GM23338 (cell line): ENCODE results near the gene NGLY1. TPM values are rescaled to one million over a fixed set of nuclear protein-coding genes. Genes with fewer than 3 reads are reported as not detected.

Experiments
- ATAC-seq: fragments of 200-7000 bp; cut with Tn5 transposase; 3 replicates; pipeline ENCODE4 v1.9.1; 2020
- DNase-seq: peaks from one replicate; pipeline ENCODE4 v3.0.0-alpha.2; 2015; ENCODE audit warnings: low spot score
- H2AFZ ChIP-seq: fragments of 200-600 bp; sonication (generic); 2 replicates; pipeline ENCODE4 v1.8.0; 2016; ENCODE audit warnings: antibody characterized with exemption, mild to moderate bottlenecking, moderate library complexity
- H3F3A ChIP-seq: fragments of 200-600 bp; sonication (generic); replicated peaks from 2 replicates; pipeline ENCODE4 v1.8.0; 2017; ENCODE audit warnings: antibody characterized with exemption, mixed run types, low read depth
- H3K27ac ChIP-seq: fragments of 200-600 bp; sonication (generic); 2 replicates; pipeline ENCODE4 v1.6.1; 2016; ENCODE audit warnings: low read depth
- H3K27me3 ChIP-seq: fragments of 200-600 bp; sonication (generic); 2 replicates; pipeline ENCODE4 v1.8.0; 2016; ENCODE audit warnings: mild to moderate bottlenecking, mixed run types, moderate library complexity; ENCODE audit not compliant: insufficient read depth
- H3K36me3 ChIP-seq: fragments of 200-600 bp; sonication (generic); 2 replicates; pipeline ENCODE4 v1.8.0; 2016; ENCODE audit warnings: mild to moderate bottlenecking; ENCODE audit not compliant: insufficient read depth
- H3K4me1 ChIP-seq: fragments of 200-600 bp; sonication (generic); 2 replicates; pipeline ENCODE4 v1.8.0; 2016; ENCODE audit warnings: mild to moderate bottlenecking, moderate library complexity; ENCODE audit not compliant: insufficient read depth
- H3K4me2 ChIP-seq: fragments of 200-600 bp; sonication (generic); 2 replicates; pipeline ENCODE4 v1.7.1; 2017; ENCODE audit warnings: mixed run types
- H3K4me3 ChIP-seq: fragments of 200-600 bp; sonication (generic); 2 replicates; pipeline ENCODE4 v1.6.1; 2016; ENCODE audit warnings: mixed run types
- H3K79me2 ChIP-seq: fragments of 200-600 bp; sonication (generic); replicated peaks from 2 replicates; pipeline ENCODE4 v1.8.0; 2017; ENCODE audit warnings: mild to moderate bottlenecking; ENCODE audit not compliant: insufficient read depth
- H3K9me2 ChIP-seq: fragments of 200-600 bp; sonication (generic); 2 replicates; pipeline ENCODE4 v1.8.0; 2017; ENCODE audit not compliant: insufficient read depth
- H4K20me1 ChIP-seq: fragments of 200-600 bp; sonication (generic); replicated peaks from 2 replicates; pipeline ENCODE4 v1.8.0; 2017; ENCODE audit warnings: mild to moderate bottlenecking; ENCODE audit not compliant: insufficient read depth
- H3K27ac Mint-ChIP-seq: 2 replicates; pipeline ENCODE4 v1.8.0; 2020; ENCODE audit warnings: inconsistent platforms, mild to moderate bottlenecking, moderate library complexity, mixed read lengths
- H3K27me3 Mint-ChIP-seq: 3 replicates; pipeline ENCODE4 v1.8.0; 2022; ENCODE audit warnings: low read depth, mild to moderate bottlenecking, moderate library complexity, mixed read lengths, inconsistent platforms; ENCODE audit not compliant: insufficient read depth, poor library complexity
- H3K36me3 Mint-ChIP-seq: 3 replicates; pipeline ENCODE4 v1.8.0; 2021; ENCODE audit warnings: low read depth, mild to moderate bottlenecking, inconsistent platforms, moderate library complexity, mixed read lengths
- H3K4me1 Mint-ChIP-seq: 3 replicates; pipeline ENCODE4 v1.8.0; 2020; ENCODE audit warnings: mild to moderate bottlenecking, inconsistent platforms, mixed read lengths
- H3K4me3 Mint-ChIP-seq: 3 replicates; pipeline ENCODE4 v1.8.0; 2021; ENCODE audit warnings: moderate library complexity, mild to moderate bottlenecking, inconsistent platforms, mixed read lengths
- H3K9me3 Mint-ChIP-seq: 3 replicates; pipeline ENCODE4 v1.8.0; 2020; ENCODE audit warnings: moderate library complexity, mild to moderate bottlenecking, inconsistent platforms, mixed read lengths
- NANOG ChIP-seq: IDR thresholded peaks from 2 replicates; pipeline ENCODE4 v1.6.1; 2016; ENCODE audit warnings: antibody characterized with exemption, borderline replicate concordance
- ZNF331 ChIP-seq: fragments of 250-450 bp; sonication (Bioruptor Pico); IDR thresholded peaks from 2 replicates; pipeline ENCODE4 v1.5.0; 2020; ENCODE audit warnings: low read depth, mild to moderate bottlenecking, moderate library complexity
- polyA plus RNA-seq: library from polyadenylated mRNA; unstranded; fragments of >200 nt; fragmentation: Nextera tagmentation; extraction: Ambion mirVana; gene quantifications from 2 replicates; pipeline ENCODE4 v1.2.1, GENCODE V29; 2016
- total RNA-seq: library from RNA; depleted of rRNA; stranded (reverse); fragments of >200 nt; shearing (Covaris generic); gene quantifications from 2 replicates; pipeline ENCODE4 v1.2.3, GENCODE V29; 2014
- TF ChIP-seq, protein P1 (sequence below), 2 experiments: fragments of 200-600 bp in 1 of 2; sonication (generic) in 1 of 2; conservative IDR thresholded peaks; 2 replicates each; pipeline versions ENCODE4 v1.5.1 to v1.6.1; 2016 to 2017; ENCODE audit warnings: antibody characterized with exemption in 2 of 2, low read depth in 2 of 2, mild to moderate bottlenecking in 2 of 2, moderate library complexity in 1 of 2
- TF ChIP-seq, protein P2 (sequence below): fragments of 250-450 bp; sonication (Bioruptor Pico); IDR thresholded peaks from 2 replicates; pipeline ENCODE4 v1.5.0; 2020; ENCODE audit warnings: mild to moderate bottlenecking, moderate library complexity
- TF ChIP-seq, protein P3 (sequence below): IDR thresholded peaks from 2 replicates; pipeline ENCODE4 v1.6.1; 2016; ENCODE audit warnings: antibody characterized with exemption

NGLY1 gene
- total and polyA plus RNA-seq, 2 experiments from 2014 or later: 20.4 to 43.5 TPM

DNA sequence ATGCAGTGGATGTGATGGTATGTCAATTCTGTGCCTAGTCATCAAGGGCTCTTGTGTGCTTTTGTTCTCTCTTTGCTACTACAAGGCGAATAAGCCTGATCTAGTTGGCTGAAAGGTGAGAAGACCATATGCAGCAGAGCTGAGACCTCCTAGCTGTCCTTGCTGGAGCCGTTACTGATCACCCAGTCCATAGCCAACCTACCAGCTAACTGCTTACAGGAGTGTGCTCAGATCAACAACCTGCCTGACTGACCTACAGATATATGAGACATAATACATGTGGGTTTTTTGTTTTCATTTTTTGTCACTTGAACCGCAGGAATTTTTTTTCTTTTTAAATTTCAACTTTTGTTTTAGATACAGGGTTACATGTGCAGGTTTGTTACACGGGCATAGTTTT lies 29.4 kb upstream of the NGLY1 start:
- Histone ChIP-seq H4K20me1 (no peaks in the 10 kb centered on the region), H3K9me2 (peaks cover 3% of the 10 kb centered on the region; the same call in 1 of the 2 replicates), H3F3A (no peaks in the 10 kb centered on the region), H2AFZ (peak overlapping the region; percentile 67; the same call in 1 of the 2 replicates), H3K4me1 (peaks cover 4% of the 10 kb centered on the region; the same call in 1 of the 2 replicates), H3K27ac (no peak overlapping the region), H3K79me2 (no peaks in the 10 kb centered on the region), H3K36me3 (no peaks in the 10 kb centered on the region), H3K4me2 (no peak overlapping the region), H3K4me3 (no peak overlapping the region), H3K27me3 (no peaks in the 10 kb centered on the region)
- Mint-ChIP-seq H3K27me3 (no peaks in the 10 kb centered on the region), H3K4me1 (peaks cover 9% of the 10 kb centered on the region; the same call in 1 of the 3 replicates), H3K27ac (no peak overlapping the region), H3K36me3 (no peaks in the 10 kb centered on the region), H3K4me3 (no peak overlapping the region), H3K9me3 (peaks cover 9% of the 10 kb centered on the region; the same call in 1 of the 3 replicates)
- no peak; the same call in 2 of the 3 replicates for ATAC-seq
- TF ChIP-seq, protein P1, sequence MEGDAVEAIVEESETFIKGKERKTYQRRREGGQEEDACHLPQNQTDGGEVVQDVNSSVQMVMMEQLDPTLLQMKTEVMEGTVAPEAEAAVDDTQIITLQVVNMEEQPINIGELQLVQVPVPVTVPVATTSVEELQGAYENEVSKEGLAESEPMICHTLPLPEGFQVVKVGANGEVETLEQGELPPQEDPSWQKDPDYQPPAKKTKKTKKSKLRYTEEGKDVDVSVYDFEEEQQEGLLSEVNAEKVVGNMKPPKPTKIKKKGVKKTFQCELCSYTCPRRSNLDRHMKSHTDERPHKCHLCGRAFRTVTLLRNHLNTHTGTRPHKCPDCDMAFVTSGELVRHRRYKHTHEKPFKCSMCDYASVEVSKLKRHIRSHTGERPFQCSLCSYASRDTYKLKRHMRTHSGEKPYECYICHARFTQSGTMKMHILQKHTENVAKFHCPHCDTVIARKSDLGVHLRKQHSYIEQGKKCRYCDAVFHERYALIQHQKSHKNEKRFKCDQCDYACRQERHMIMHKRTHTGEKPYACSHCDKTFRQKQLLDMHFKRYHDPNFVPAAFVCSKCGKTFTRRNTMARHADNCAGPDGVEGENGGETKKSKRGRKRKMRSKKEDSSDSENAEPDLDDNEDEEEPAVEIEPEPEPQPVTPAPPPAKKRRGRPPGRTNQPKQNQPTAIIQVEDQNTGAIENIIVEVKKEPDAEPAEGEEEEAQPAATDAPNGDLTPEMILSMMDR (conservative IDR thresholded peaks at IDR 0.05; ENCODE audit: low read depth in 2 of 2): no peak
- no peak for DNase-seq

DNA sequence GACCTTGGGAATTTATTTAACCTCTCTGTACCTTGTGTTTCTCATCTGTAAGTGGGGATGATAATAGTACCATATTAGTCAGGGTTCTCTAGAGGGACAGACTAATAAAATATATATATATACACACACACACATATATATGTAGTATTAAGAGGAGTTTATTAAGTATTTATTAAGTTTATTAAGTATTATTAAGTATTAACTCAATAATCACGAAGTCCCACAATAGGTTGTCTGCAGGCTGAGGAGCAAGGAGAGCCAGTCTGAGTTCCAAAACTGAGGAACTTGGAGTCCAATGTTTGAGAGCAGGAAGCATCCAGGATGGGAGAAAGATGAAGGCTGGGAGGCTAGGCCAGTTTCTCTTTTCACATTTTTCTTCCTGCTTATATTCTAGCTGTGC lies 21.4 kb upstream of the NGLY1 start:
- Mint-ChIP-seq H3K4me3 (no peak overlapping the region), H3K27ac (no peak overlapping the region), H3K36me3 (no peaks in the 10 kb centered on the region), H3K27me3 (no peaks in the 10 kb centered on the region), H3K9me3 (no peaks in the 10 kb centered on the region), H3K4me1 (no peaks in the 10 kb centered on the region)
- Histone ChIP-seq H3K27me3 (no peaks in the 10 kb centered on the region), H3K4me1 (no peaks in the 10 kb centered on the region), H3K79me2 (no peaks in the 10 kb centered on the region), H3K4me3 (no peak overlapping the region), H4K20me1 (no peaks in the 10 kb centered on the region), H2AFZ (no peak overlapping the region), H3K9me2 (peaks cover 6% of the 10 kb centered on the region; the same call in 1 of the 2 replicates), H3K27ac (no peak overlapping the region), H3K4me2 (no peak overlapping the region), H3K36me3 (no peaks in the 10 kb centered on the region), H3F3A (no peaks in the 10 kb centered on the region)
- no peak for ATAC-seq
- no peak for DNase-seq
- TF ChIP-seq, protein P2, sequence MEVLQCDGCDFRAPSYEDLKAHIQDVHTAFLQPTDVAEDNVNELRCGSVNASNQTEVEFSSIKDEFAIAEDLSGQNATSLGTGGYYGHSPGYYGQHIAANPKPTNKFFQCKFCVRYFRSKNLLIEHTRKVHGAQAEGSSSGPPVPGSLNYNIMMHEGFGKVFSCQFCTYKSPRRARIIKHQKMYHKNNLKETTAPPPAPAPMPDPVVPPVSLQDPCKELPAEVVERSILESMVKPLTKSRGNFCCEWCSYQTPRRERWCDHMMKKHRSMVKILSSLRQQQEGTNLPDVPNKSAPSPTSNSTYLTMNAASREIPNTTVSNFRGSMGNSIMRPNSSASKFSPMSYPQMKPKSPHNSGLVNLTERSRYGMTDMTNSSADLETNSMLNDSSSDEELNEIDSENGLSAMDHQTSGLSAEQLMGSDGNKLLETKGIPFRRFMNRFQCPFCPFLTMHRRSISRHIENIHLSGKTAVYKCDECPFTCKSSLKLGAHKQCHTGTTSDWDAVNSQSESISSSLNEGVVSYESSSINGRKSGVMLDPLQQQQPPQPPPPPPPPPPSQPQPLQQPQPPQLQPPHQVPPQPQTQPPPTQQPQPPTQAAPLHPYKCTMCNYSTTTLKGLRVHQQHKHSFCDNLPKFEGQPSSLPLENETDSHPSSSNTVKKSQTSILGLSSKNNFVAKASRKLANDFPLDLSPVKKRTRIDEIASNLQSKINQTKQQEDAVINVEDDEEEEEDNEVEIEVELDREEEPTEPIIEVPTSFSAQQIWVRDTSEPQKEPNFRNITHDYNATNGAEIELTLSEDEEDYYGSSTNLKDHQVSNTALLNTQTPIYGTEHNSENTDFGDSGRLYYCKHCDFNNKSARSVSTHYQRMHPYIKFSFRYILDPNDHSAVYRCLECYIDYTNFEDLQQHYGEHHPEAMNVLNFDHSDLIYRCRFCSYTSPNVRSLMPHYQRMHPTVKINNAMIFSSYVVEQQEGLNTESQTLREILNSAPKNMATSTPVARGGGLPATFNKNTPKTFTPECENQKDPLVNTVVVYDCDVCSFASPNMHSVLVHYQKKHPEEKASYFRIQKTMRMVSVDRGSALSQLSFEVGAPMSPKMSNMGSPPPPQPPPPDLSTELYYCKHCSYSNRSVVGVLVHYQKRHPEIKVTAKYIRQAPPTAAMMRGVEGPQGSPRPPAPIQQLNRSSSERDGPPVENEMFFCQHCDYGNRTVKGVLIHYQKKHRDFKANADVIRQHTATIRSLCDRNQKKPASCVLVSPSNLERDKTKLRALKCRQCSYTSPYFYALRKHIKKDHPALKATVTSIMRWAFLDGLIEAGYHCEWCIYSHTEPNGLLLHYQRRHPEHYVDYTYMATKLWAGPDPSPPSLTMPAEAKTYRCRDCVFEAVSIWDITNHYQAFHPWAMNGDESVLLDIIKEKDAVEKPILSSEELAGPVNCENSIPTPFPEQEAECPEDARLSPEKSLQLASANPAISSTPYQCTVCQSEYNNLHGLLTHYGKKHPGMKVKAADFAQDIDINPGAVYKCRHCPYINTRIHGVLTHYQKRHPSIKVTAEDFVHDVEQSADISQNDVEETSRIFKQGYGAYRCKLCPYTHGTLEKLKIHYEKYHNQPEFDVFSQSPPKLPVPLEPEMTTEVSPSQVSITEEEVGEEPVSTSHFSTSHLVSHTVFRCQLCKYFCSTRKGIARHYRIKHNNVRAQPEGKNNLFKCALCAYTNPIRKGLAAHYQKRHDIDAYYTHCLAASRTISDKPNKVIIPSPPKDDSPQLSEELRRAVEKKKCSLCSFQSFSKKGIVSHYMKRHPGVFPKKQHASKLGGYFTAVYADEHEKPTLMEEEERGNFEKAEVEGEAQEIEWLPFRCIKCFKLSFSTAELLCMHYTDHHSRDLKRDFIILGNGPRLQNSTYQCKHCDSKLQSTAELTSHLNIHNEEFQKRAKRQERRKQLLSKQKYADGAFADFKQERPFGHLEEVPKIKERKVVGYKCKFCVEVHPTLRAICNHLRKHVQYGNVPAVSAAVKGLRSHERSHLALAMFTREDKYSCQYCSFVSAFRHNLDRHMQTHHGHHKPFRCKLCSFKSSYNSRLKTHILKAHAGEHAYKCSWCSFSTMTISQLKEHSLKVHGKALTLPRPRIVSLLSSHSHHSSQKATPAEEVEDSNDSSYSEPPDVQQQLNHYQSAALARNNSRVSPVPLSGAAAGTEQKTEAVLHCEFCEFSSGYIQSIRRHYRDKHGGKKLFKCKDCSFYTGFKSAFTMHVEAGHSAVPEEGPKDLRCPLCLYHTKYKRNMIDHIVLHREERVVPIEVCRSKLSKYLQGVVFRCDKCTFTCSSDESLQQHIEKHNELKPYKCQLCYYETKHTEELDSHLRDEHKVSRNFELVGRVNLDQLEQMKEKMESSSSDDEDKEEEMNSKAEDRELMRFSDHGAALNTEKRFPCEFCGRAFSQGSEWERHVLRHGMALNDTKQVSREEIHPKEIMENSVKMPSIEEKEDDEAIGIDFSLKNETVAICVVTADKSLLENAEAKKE (CRISPR knock-in tag): no peak
- TF ChIP-seq, protein P3, sequence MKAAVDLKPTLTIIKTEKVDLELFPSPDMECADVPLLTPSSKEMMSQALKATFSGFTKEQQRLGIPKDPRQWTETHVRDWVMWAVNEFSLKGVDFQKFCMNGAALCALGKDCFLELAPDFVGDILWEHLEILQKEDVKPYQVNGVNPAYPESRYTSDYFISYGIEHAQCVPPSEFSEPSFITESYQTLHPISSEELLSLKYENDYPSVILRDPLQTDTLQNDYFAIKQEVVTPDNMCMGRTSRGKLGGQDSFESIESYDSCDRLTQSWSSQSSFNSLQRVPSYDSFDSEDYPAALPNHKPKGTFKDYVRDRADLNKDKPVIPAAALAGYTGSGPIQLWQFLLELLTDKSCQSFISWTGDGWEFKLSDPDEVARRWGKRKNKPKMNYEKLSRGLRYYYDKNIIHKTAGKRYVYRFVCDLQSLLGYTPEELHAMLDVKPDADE: no peak
- no peak for TF ChIP-seq NANOG
- TF ChIP-seq, protein P1 (conservative IDR thresholded peaks at IDR 0.05; ENCODE audit: low read depth in 2 of 2): no peak
- TF ChIP-seq ZNF331 (CRISPR knock-in tag): no peak
